IPS-18a (cell line): ENCODE data around the gene GPR101.

Experiments
- H3K27ac ChIP-seq: one replicate; pipeline ENCODE4 v1.5.1; 2013; ENCODE audit warnings: low read length
- H3K27me3 ChIP-seq: one replicate; pipeline ENCODE4 v1.6.1; 2013; ENCODE audit warnings: mild to moderate bottlenecking, low read length; ENCODE audit not compliant: control insufficient read depth, insufficient read depth
- H3K36me3 ChIP-seq: one replicate; pipeline ENCODE4 v1.6.1; 2013; ENCODE audit warnings: low read depth, low read length; ENCODE audit not compliant: control insufficient read depth
- H3K4me1 ChIP-seq: one replicate; pipeline ENCODE4 v1.6.1; 2013; ENCODE audit warnings: low read depth, low read length; ENCODE audit not compliant: control insufficient read depth
- H3K4me3 ChIP-seq: one replicate; pipeline ENCODE4 v1.5.1; 2013; ENCODE audit warnings: low read length
- H3K9ac ChIP-seq: one replicate; pipeline ENCODE4 v1.6.1; 2013; ENCODE audit warnings: mild to moderate bottlenecking, low read length, moderate library complexity
- H3K9me3 ChIP-seq: one replicate; pipeline ENCODE4 v1.6.1; 2013; ENCODE audit warnings: low read depth, low read length; ENCODE audit not compliant: control insufficient read depth

GPR101 gene, protein sequence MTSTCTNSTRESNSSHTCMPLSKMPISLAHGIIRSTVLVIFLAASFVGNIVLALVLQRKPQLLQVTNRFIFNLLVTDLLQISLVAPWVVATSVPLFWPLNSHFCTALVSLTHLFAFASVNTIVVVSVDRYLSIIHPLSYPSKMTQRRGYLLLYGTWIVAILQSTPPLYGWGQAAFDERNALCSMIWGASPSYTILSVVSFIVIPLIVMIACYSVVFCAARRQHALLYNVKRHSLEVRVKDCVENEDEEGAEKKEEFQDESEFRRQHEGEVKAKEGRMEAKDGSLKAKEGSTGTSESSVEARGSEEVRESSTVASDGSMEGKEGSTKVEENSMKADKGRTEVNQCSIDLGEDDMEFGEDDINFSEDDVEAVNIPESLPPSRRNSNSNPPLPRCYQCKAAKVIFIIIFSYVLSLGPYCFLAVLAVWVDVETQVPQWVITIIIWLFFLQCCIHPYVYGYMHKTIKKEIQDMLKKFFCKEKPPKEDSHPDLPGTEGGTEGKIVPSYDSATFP

DNA sequence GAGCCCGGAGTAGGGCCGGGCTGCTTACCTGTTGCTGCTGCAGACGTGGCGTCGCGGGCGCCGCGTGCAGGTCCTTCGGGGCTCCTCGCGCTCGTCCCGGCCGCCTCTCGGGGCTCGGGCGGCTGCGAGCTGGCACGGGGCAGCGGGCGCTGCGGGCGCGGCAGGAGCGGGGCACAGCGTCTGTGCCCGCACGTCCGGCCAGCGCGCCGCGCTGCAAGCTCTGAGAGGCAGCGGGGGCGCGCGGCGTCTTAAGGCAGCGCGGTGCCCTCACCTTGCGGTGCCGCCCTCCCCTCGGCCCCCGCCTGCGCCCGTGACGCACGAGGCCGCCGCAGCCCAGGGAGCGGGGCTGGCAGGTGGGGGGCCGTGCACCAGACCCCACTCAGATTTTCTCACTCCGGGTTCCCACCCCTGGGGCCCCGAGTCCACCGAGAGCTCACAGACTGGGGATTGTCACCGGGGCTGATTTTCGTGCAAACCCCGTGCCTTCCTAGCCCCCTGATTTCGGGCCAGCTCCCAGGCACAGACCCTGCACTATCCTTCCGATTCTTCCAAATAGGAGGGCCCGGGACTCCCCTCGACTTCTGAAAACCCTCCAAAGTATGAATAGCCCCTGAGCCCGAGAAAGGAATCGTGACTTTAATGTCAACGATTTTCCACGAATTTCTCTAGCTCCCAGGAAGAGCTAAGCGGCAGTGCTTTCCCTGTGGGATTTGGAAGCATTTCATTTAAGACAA lies at the start of gene GPR101:
Gene GPR101 (minus strand): TSS at position 222 of the 734 bp plus-strand sequence. CDS start 2,321 bp downstream, outside the sequence.
- Histone ChIP-seq H3K4me1 (no peaks in the 10 kb centered on the region), H3K27ac (no peak within 1 kb of the TSS), H3K9me3 (peaks cover 16% of the 10 kb centered on the region), H3K36me3 (no peaks in the 10 kb centered on the region), H3K9ac (no peak within 1 kb of the TSS), H3K27me3 (peaks cover 90% of the 10 kb centered on the region), H3K4me3 (peak within 1 kb of the TSS; percentile 43)

DNA sequence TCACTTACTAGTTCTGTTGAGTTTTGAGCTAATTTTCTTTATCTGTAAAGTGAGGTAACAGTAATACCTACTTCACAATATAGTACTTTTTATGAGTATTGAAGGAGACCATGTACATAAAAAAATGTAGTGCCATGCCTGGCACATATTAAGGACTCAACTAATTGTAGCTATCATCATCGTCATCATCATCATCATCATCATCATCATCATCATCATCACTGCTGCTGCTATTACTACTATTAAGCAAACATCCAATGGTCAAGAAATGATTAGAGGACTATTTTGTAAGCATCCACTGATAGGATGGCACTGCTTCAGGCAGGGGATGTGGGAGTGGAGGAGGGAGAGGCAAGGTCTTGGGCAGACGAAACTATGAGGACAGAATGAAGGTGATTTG lies 47.4 kb upstream of the GPR101 start:
- H3K27me3 ChIP-seq: no peaks in the 10 kb centered on the region
- no peaks in the 10 kb centered on the region for H3K36me3 ChIP-seq

DNA sequence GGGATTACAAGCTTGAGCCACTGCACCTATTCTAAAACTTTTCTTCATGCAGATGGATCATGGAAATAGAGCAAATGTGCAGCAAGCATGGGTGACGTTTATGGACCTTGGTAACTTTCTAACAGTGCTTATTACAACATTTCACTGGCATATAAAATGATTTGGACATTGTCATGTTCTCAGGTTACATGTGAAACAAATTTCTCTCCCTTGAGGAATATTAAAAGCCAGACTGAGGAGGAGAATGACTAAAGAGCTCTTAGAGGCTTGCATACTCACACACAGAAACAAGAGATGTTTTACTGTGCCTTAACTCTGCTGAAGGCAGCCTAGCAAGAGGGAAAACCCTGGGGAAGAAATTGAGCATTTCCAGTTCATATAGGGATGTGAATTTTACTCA lies 38.6 kb upstream of the GPR101 start:
- no peaks in the 10 kb centered on the region for H3K27me3 ChIP-seq
- H3K4me3 ChIP-seq: no peak overlapping the region
- no peaks in the 10 kb centered on the region for H3K36me3 ChIP-seq
- H3K27ac ChIP-seq: no peak overlapping the region
- no peak overlapping the region for H3K9ac ChIP-seq
- H3K4me1 ChIP-seq: no peaks in the 10 kb centered on the region
- H3K9me3 ChIP-seq: peaks cover 11% of the 10 kb centered on the region

More for the DNA sequence above, 47.4 kb upstream of the GPR101 start:
- Histone ChIP-seq H3K4me3 (no peak overlapping the region), H3K4me1 (no peaks in the 10 kb centered on the region), H3K9me3 (peaks cover 19% of the 10 kb centered on the region), H3K9ac (no peak overlapping the region), H3K27ac (no peak overlapping the region)

DNA sequence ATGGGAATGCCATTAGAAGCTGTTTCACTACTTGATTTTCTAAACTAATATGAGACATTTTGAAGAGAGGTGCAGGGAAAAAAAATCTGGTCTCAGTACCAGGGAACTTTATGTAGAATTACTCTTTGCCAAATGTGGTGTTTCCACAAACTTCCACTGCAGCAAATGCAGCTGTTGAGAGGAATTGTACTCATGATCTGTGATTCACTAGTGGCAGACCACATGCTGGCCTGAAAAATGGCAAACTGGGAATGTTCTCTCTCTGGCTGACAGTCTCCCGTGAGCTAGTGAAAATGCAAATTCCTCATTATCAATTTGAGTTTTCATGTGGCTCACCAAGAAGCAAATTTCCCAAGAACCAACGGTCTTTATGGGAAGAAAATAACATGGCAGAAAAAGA lies 37.8 kb upstream of the GPR101 start:
- no peak overlapping the region for H3K4me3 ChIP-seq
- H3K9ac ChIP-seq: no peak overlapping the region

DNA sequence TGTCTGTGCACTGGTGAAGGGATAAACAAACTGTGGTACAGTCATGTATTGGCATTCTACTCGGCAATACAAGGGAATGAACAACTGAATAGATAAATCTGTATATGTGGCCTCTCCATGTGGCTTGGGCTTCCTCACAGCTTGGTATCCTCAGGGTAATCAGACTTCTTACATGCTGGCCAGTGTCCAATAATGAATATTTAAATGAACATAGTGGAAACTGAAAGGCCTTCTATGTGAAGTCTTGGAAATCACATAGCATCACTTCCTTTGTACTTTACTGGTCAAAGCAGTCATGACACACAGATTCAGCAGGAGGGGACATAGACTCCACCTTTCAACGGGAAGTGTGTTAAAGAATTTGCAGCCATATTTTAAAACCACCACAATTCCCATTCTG lies 33.4 kb upstream of the GPR101 start:
- no peak overlapping the region for H3K9ac ChIP-seq
- H3K4me1 ChIP-seq: no peaks in the 10 kb centered on the region
- H3K27ac ChIP-seq: no peak overlapping the region
- no peak overlapping the region for H3K4me3 ChIP-seq
- H3K9me3 ChIP-seq: peaks cover 6% of the 10 kb centered on the region
- H3K27me3 ChIP-seq: no peaks in the 10 kb centered on the region
- H3K36me3 ChIP-seq: no peaks in the 10 kb centered on the region

More for the DNA sequence above, 37.8 kb upstream of the GPR101 start:
- Histone ChIP-seq H3K27me3 (no peaks in the 10 kb centered on the region), H3K36me3 (no peaks in the 10 kb centered on the region), H3K4me1 (no peaks in the 10 kb centered on the region), H3K27ac (no peak overlapping the region), H3K9me3 (peaks cover 11% of the 10 kb centered on the region)

DNA sequence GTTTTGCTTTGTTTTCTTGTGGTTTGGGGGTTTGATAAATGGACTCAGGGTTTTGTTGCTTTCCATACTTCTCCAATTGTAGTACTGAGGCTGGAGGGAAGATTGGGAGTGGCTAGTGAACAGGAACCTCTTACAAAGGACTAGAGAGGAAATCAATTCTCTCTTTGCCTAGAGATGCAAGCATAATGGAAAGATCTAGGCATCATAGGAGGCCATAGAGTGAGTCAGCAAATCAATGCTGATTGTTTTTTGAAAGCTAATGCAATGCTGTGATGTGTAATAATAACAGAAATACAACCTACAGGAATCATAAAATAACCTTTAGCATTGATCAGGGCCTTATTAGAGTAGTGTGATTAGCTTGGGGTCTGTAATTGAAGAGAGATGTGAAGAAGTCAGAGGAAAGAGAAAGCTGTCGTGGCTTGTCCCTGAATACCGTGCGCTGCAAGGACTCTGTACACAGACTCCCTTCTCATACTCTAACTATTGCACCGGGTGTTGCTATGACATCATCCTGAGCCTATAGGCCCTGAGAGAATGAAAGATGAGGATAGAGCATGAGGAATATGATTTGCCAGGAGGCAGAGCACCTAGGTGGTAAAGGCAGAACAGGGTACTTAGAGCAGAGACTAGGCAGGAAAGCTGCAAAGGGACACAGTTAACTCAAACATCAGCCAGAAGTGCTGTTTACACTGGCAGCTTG lies 29.3 kb upstream of the GPR101 start:
- Histone ChIP-seq H3K27ac (no peak overlapping the region), H3K9me3 (no peaks in the 10 kb centered on the region), H3K27me3 (no peaks in the 10 kb centered on the region), H3K4me1 (no peaks in the 10 kb centered on the region), H3K36me3 (no peaks in the 10 kb centered on the region), H3K4me3 (no peak overlapping the region), H3K9ac (no peak overlapping the region)

DNA sequence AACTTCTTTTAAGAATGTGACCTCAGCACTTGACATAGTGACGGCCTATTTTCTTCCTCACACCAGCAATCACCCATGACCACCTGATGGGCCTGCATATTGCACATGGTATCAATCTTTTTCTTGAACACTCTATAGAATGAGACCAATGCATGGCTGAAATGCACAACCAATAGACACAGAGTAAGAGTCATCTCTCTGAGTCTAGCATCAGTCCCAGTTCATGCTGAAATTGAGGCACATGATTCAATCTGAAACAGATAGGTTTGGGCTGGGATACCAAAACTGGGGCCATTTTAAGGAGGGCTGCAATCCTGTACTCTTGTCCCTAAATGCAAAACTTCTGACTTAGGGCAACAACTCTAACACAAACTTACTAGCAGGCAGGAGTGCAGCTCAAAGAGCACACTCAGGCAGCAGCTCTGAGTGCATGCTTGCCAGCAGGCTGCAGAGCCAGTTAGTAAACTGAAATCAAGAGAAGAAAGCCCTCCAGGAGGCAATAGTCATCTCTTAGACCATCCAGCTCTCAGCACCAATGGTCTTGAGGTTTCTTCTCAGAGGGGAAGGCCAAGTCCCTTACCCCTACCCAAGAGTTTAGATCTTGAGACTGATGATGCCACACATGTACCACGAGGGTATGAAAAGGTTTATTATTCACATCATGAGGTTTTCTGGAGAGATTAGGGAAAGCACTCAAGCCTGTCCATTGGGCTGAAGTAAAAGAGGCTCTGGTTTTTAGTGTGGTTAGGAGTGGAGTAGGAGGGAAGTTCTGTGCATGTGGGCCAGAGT lies 24.7 kb upstream of the GPR101 start:
- H3K9me3 ChIP-seq: peaks cover 4% of the 10 kb centered on the region
- no peak overlapping the region for H3K9ac ChIP-seq
- H3K4me3 ChIP-seq: no peak overlapping the region
- H3K27me3 ChIP-seq: peaks cover 21% of the 10 kb centered on the region
- H3K27ac ChIP-seq: no peak overlapping the region
- H3K4me1 ChIP-seq: no peaks in the 10 kb centered on the region
- H3K36me3 ChIP-seq: no peaks in the 10 kb centered on the region

DNA sequence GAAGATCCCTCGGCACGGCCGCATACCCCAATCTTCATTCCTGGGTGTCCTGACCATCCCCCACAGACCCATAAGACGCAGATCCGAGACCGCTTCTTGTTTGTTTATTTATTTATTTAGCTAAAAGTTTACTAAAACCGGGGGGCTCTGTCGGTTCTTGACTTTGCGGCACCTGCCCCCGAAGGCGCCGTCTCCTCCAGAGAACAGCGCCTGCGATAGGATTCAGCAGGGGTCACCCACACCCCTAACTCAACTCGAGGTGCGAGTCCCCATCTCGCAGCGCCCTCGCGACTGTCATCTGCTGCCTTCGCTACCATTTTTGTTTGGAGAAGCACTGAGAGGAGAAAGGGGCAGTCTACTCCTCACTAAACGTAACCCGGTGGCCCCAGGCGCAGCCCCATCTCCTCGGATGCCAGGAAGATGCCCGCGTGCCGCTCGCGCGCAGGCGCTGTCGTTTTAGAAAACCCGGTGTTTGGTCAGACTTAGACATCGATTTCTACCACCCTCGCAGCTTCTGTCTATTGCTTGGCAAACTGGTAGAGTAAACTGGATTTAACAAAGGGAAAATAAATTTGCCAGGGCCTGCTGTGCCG lies 18.9 kb upstream of the GPR101 start:
- peaks cover 47% of the 10 kb centered on the region for H3K27me3 ChIP-seq

DNA sequence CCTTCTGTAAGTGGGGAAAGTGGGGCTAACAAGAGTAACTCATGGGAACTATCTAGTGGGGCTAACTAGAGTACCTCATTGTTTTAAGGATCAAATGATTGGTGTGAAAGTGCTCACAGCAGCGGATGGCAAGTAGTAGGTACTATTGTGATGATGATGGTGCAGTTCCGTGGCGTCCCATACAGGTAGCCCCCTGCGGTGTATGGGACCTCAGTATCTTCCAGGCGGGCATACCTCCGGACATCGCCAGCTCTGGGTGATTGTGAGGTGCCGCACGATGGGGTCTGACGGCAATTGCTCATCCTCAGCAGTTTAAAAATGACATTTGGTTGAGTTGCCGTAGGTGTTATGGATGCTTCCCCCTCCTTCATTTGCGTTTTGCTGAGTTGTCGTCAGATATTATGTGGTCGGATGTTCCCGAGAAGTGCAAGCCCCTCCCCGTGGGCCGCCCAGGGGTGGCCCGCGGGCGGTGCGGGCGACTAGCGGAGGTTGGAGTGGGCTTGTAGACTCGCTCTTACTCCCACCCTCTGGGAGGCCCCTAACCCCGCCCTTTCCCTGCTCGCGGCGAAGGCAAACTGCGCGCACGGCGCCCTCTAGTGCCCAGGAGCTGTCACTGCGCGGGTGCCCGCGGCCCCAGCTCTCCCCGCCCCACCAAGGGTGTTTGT lies 18.3 kb upstream of the GPR101 start:
- H3K9ac ChIP-seq: no peak overlapping the region
- H3K4me1 ChIP-seq: no peaks in the 10 kb centered on the region

More for the DNA sequence above, 18.9 kb upstream of the GPR101 start:
- no peak overlapping the region for H3K27ac ChIP-seq
- no peaks in the 10 kb centered on the region for H3K4me1 ChIP-seq
- peak overlapping the region; percentile 54 for H3K4me3 ChIP-seq
- no peaks in the 10 kb centered on the region for H3K36me3 ChIP-seq
- H3K9me3 ChIP-seq: peaks cover 4% of the 10 kb centered on the region
- H3K9ac ChIP-seq: no peak overlapping the region

DNA sequence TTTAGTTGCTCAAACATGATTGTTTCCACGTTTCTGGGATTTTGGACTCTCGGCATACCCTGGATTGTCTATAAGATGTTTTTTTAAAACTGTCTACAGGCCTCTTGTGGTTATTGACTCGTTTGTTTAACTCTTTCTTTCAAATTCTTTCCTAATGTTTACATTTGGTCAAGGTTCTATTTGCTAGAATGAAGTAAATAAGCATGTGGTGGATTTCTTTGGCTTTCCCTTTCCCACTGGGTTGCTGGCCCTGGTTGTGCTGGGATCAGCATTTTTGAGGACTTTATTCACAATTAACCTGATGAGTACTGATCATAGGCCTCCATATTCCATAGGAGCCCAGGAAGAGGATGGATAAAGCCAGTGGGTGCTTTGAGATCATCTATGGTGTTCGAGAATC lies 11.1 kb upstream of the GPR101 start:
- no peaks in the 10 kb centered on the region for H3K4me1 ChIP-seq
- H3K9ac ChIP-seq: no peak overlapping the region
- H3K27me3 ChIP-seq: no peaks in the 10 kb centered on the region
- H3K36me3 ChIP-seq: no peaks in the 10 kb centered on the region
- H3K4me3 ChIP-seq: no peak overlapping the region
- H3K27ac ChIP-seq: no peak overlapping the region
- H3K9me3 ChIP-seq: peaks cover 20% of the 10 kb centered on the region

More for the DNA sequence above, 18.3 kb upstream of the GPR101 start:
- H3K27me3 ChIP-seq: peaks cover 47% of the 10 kb centered on the region
- no peaks in the 10 kb centered on the region for H3K36me3 ChIP-seq
- no peak overlapping the region for H3K27ac ChIP-seq
- H3K4me3 ChIP-seq: peak overlapping the region; percentile 54
- H3K9me3 ChIP-seq: peaks cover 4% of the 10 kb centered on the region
